Stomach (tissue), 9 donors: Measurements from ENCODE around the gene CCDC73. TPM values are rescaled to one million over a fixed set of nuclear protein-coding genes. Genes with fewer than 3 reads are reported as not detected.
"Not testable (repeated sequence)": the region's sequence is repeated elsewhere in the genome, so short reads cannot be mapped to it uniquely, and the experiment has no call there.

Source experiments
- DNase-seq, 2 donors: peaks; one replicate each; pipeline versions ENCODE4 v3.0.0 to v3.0.0-alpha.2; 2013 to 2019
- H3K27ac ChIP-seq, 5 donors: fragments of 200-600 bp in 4 of 5; sonication (generic) in 4 of 5; one replicate each; pipeline ENCODE4 v1.5.1; 2013 to 2019; ENCODE audit warnings: mild to moderate bottlenecking in 1 of 5, moderate library complexity in 1 of 5
- H3K27me3 ChIP-seq, 3 donors: fragments of 200-600 bp; sonication (generic); one replicate each; pipeline ENCODE4 v1.5.1; 2017 to 2019; ENCODE audit warnings: mixed run types in 1 of 3
- H3K36me3 ChIP-seq, 4 donors: fragments of 200-600 bp; sonication (generic); 1 replicate in 3 of 4; 2 replicates in 1 of 4; pipeline ENCODE4 v1.5.1; 2016 to 2019
- H3K4me1 ChIP-seq, 4 donors: fragments of 200-600 bp; sonication (generic); one replicate each; pipeline ENCODE4 v1.5.1; 2016 to 2019
- H3K4me3 ChIP-seq, 4 donors: fragments of 200-600 bp; sonication (generic) in 3 of 4; one replicate each; pipeline ENCODE4 v1.5.1; 2016 to 2019; ENCODE audit warnings: mild to moderate bottlenecking in 1 of 4
- H3K9me3 ChIP-seq, 4 donors: fragments of 200-600 bp; sonication (generic); one replicate each; pipeline ENCODE4 v1.5.1; 2016 to 2019
- CTCF ChIP-seq, 7 experiments: fragments of 450-650 bp in 4 of 7; fragments of 200-600 bp in 3 of 7; sonication (generic) in 3 of 7; IDR thresholded peaks; one replicate each; pipeline ENCODE4 v1.5.1; 2016 to 2019; ENCODE audit warnings: antibody characterized with exemption in 7 of 7, control low read depth in 2 of 7, mild to moderate bottlenecking in 1 of 7
- EP300 ChIP-seq: sonication (generic); formaldehyde crosslinking; IDR thresholded peaks from one replicate; pipeline ENCODE4 v1.6.1; 2017; ENCODE audit warnings: antibody characterized with exemption
- POLR2A ChIP-seq, 4 donors: fragments of 450-650 bp; IDR thresholded peaks; one replicate each; pipeline ENCODE4 v1.6.1; 2016; ENCODE audit warnings: antibody characterized with exemption in 4 of 4, control low read depth in 2 of 4, mild to moderate bottlenecking in 1 of 4, moderate library complexity in 1 of 4
- POLR2AphosphoS5 ChIP-seq, 3 donors: sonication (generic); formaldehyde crosslinking; IDR thresholded peaks; one replicate each; pipeline ENCODE4 v1.6.1; 2016; ENCODE audit warnings: antibody characterized with exemption in 3 of 3
- WGBS, 5 donors: extraction: QIAGEN DNeasy Blood & Tissue Kit in 3 of 5; methylation state at CpG; one replicate each; pipeline versions ENCODE4 v1.1.5 to v1.1.7; 2013 to 2018; 5-methylcytosine and 5-hydroxymethylcytosine counted together
- intact Hi-C: fragments of 100-400 bp; cut with DNase I; formaldehyde crosslinking; loops from one replicate; pipeline ENCODE4 v1.15.1; 2023; ENCODE audit warnings: low total_unique reads
- polyA plus RNA-seq, 3 donors: library from polyadenylated mRNA; stranded (reverse); fragments of 200-250 nt; gene quantifications; one replicate each; pipeline ENCODE4 v1.2.3, GENCODE V29; 2013
- total RNA-seq, 5 donors: library from RNA; depleted of rRNA; stranded (reverse); fragments of >200 nt; gene quantifications; one replicate each; pipeline versions ENCODE4 v1.1.0 to v1.2.3, GENCODE V29; 2014 to 2016
- donor health status: healthy with polysubstance abuse.
- donor health status: Bipolar disorder and iron deficiency.
- donor health status: healthy.

The CCDC73 gene
- total and polyA plus RNA-seq, 8 donors = 0.37 TPM; not detected in 7

- intact Hi-C loops = no loop called here
- 38 to 55% (median 44%) methylated on average over 1 of the region's 1 CpG for WGBS, 5 donors
- peaks cover 0 to 10% (median 0%) of the 10 kb centered on the region in 3 donors for H3K27me3 ChIP-seq
Observed at GRCh38 chr11:32790916-32791315, 3.5 kb downstream of the CCDC73 start.

GRCh38 chr11:32786811-32787210, 7.7 kb downstream of the CCDC73 start:
- Histone ChIP-seq H3K9me3 (no peaks in the 10 kb centered on the region), H3K4me3 (no peak overlapping the region), H3K36me3 (no peaks in the 10 kb centered on the region), H3K27ac (no peak overlapping the region), H3K27me3 (peaks cover 0 to 5% (median 0%) of the 10 kb centered on the region in 3 donors), H3K4me1 (no peaks in the 10 kb centered on the region)
- intact Hi-C loops = no loop called here
- DNase-seq = no peak
- TF ChIP-seq CTCF (IDR thresholded peaks at IDR 0.05) (no peak), EP300 (no peak), POLR2AphosphoS5 (IDR thresholded peaks at IDR 0.05) (no peak), POLR2A (IDR thresholded peaks at IDR 0.05) (no peak)

More at GRCh38 chr11:32790916-32791315, 3.5 kb downstream of the CCDC73 start:
- Histone ChIP-seq H3K27ac (no peak overlapping the region), H3K4me3 (no peak overlapping the region), H3K9me3 (no peaks in the 10 kb centered on the region), H3K4me1 (peaks cover 0 to 10% (median 0%) of the 10 kb centered on the region in 4 donors), H3K36me3 (no peaks in the 10 kb centered on the region)
- TF ChIP-seq CTCF (IDR thresholded peaks at IDR 0.05) = no peak
- no peak for DNase-seq

GRCh38 chr11:32785262-32785661, 9.2 kb downstream of the CCDC73 start:
- WGBS, 5 donors = 79 to 93% (median 83%) methylated on average over 3 of the region's 3 CpGs
- no peak for TF ChIP-seq EP300
- TF ChIP-seq POLR2A (IDR thresholded peaks at IDR 0.05) = no peak
- TF ChIP-seq CTCF (IDR thresholded peaks at IDR 0.05) = no peak
- TF ChIP-seq POLR2AphosphoS5 (IDR thresholded peaks at IDR 0.05) = no peak
- H3K4me3 ChIP-seq = no peak overlapping the region

GRCh38 chr11:32781721-32782120, 12.7 kb downstream of the CCDC73 start:
- Histone ChIP-seq H3K9me3 (no peaks in the 10 kb centered on the region), H3K4me1 (no peaks in the 10 kb centered on the region), H3K4me3 (no peak overlapping the region), H3K27me3 (no peaks in the 10 kb centered on the region), H3K27ac (no peak overlapping the region), H3K36me3 (no peaks in the 10 kb centered on the region)
- 68 to 91% (median 76%) methylated on average over 5 of the region's 5 CpGs for WGBS, 5 donors
- intact Hi-C loops = no loop called here
- no peak for DNase-seq
- TF ChIP-seq CTCF (IDR thresholded peaks at IDR 0.05) = no peak
- no peak for TF ChIP-seq EP300
- no peak for TF ChIP-seq POLR2A (IDR thresholded peaks at IDR 0.05)
- no peak for TF ChIP-seq POLR2AphosphoS5 (IDR thresholded peaks at IDR 0.05)

More at GRCh38 chr11:32785262-32785661, 9.2 kb downstream of the CCDC73 start:
- H3K9me3 ChIP-seq = no peaks in the 10 kb centered on the region
- no peak for DNase-seq
- no peaks in the 10 kb centered on the region for H3K36me3 ChIP-seq
- no peaks in the 10 kb centered on the region for H3K4me1 ChIP-seq
- peaks cover 0 to 5% (median 0%) of the 10 kb centered on the region in 3 donors for H3K27me3 ChIP-seq
- intact Hi-C loops = no loop called here
- no peak overlapping the region for H3K27ac ChIP-seq

GRCh38 chr11:32780839-32781238, 13.6 kb downstream of the CCDC73 start:
- H3K27ac ChIP-seq, H3K4me1 ChIP-seq, H3K36me3 ChIP-seq, intact Hi-C loops, H3K4me3 ChIP-seq, DNase-seq, H3K9me3 ChIP-seq, H3K27me3 ChIP-seq: not testable (repeated sequence)
- 77 to 91% (median 84%) methylated on average over 2 of the region's 2 CpGs for WGBS, 5 donors
